GM12878 (cell line): ENCODE measurements around the gene POLK.

Experiments
- NR2F1 ChIP-seq: fragments of 450-650 bp; conservative IDR thresholded peaks from 2 replicates; pipeline ENCODE4 v1.6.1; 2017; ENCODE audit warnings: mild to moderate bottlenecking
- POLR2A ChIP-seq: IDR thresholded peaks from 2 replicates; pipeline ENCODE4 v1.6.1; 2011; ENCODE audit warnings: low read depth, mild to moderate bottlenecking, low read length

DNA sequence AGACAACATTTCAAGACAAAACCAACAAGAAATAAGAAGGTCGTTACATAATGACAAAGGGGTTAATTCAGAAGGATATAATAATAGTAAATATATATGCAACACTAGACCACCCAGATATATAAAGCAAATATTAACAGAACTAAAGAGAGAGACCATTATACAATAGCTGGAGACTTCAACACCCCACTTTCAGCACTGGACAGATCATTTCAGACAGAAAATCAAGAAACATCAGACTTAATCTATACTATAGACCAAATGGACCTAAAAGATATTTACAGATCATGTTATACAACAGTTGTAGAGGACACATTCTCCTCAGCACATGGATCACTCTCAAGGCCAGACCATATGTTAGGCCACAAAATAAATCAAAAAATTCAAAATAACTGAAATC, 27.1 kb upstream of the POLK start:
- TF ChIP-seq NR2F1 (no peak), POLR2A (no peak)
